K562 treated with DMSO at 1 percent for 12 hours (cell line): ENCODE results near the gene DRD4. TPM values are rescaled to one million over a fixed set of nuclear protein-coding genes. Genes with fewer than 3 reads are reported as not detected.

Experiments
- total RNA-seq: library from RNA; unstranded; fragments of 300-600 nt; gene quantifications from 2 replicates; pipeline ENCODE4 v1.2.3, GENCODE V29; 2022; ENCODE audit not compliant: insufficient read depth

The DRD4 gene
- 0.88 and 1.6 TPM in 2 replicates for total RNA-seq

DNA sequence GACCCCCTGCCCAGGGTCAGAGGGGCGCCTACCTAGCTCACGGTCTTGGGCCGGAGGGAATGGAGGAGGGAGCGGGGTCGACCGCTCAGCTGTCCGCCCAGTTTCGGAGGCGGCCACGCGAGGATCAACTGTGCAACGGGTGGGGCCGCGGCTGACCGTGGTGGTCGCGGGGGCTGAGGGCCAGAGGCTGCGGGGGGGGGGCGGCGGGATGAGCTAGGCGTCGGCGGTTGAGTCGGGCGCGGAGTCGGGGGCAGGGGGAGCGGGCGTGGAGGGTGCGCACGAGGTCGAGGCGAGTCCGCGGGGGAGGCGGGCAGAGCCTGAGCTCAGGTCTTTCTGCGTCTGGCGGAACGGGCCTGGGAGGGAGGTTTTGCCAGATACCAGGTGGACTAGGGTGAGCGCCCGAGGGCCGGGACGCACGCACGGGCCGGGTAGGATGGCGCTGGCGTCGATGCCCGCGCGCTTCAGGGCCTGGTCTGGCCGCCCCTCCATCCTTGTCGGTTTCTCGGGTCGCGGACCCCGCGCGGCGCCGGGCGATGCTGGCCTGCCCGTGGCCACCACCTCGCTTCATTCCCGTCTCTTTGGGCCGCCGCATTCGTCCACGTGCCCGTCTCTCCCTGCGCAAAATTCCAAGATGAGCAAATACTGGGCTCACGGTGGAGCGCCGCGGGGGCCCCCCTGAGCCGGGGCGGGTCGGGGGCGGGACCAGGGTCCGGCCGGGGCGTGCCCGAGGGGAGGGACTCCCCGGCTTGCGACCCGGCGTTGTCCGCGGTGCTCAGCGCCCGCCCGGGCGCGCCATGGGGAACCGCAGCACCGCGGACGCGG, at the start of gene DRD4:
Gene DRD4, plus strand, starts transcription at position 759 of the 822 bp plus-strand sequence. Its CDS starts 36 bp downstream, at position 795.

DNA sequence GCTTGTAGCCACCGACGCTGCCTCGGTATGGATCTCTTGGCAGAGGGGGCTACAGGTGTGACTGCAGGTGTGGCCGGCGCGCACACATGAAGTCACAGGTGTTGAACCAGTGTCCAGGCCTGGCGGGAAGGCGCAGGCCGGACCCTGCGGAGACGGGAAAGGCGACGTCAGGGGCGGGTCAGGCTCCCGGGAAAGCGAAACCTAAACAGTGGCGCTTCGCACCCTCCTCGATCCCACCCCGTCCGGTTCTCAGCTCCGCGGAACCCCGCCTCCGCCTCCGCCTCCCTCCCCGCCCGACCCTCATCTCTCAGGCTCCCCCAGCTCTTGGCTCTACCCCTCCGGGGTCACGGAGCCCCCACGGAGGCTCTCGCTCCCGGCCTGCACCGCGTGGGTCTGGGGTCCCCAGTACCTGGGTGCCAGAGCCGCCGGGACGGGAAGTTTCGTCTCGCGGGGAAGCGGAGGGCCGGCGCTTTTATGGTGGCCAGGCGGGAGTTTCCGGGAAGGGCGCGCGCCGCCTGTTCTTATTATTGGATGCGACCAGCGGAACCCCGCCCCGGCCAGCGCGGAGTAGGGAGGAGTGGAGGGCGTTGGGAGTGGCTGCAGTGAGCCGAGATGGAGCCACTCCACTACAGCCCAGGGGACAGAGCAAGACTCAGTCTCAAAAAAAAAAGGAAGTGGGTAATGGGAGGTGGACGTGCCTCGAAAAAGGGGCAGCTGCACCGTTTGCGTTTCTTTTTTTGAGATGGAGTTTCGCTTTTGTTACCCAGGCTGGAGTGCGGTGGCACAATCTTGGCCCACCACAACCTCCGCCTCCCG, 21.4 kb upstream of the DRD4 start, which contains the start of gene IRF7:
Gene IRF7, minus strand, starts transcription at position 447 of the 816 bp plus-strand sequence. CDS start 586 bp downstream, outside the sequence.

DNA sequence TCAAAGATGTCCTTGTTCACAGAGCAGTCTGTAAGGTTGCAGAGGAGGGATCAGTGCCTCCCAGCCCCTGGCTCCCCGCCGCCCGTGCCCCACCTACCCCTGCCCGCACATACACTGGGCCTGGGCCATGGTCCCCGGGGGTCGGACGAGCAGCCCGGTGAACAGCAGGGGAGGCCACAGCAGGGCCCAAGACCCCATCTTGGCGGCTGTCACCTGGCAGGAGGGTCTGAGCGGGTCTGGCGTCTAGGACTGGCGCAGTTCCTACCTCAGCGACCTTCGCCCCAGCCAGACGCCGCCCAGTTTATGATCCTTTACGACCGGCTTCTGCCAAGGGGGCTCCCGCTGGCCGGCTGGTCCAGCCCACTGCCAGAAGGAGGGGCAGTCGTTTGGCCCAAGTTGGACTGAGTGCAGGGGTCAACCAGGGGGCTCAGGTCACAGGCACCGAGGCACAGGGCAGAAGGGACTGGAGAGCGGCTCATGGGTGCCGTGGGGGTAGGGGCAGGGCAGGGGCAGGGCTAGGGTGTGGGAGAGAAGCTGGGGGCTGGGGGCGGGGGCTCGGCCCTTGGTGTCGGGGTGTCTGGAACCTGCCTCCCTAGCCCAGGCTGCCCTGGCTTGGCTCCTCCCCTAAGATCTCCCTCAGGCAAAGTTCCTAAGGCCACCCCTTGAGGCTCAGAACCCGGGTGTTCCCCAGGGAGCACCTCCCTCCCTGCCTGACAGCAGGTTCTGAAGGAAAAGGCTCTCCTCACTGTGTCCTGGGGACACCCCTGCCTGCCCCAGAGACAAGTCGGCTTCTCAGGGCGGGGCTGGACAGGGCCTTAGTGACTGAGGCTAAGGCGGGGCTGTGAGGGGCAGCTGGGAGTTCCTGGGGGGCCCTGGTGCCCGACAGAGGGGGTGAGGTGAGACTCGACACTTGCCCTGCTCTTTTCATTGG, 12.1 kb upstream of the DRD4 start, which contains the start of gene CDHR5:
Gene CDHR5, minus strand, starts transcription at position 251 of the 931 bp plus-strand sequence. Its CDS starts 53 bp downstream, at position 198.

DNA sequence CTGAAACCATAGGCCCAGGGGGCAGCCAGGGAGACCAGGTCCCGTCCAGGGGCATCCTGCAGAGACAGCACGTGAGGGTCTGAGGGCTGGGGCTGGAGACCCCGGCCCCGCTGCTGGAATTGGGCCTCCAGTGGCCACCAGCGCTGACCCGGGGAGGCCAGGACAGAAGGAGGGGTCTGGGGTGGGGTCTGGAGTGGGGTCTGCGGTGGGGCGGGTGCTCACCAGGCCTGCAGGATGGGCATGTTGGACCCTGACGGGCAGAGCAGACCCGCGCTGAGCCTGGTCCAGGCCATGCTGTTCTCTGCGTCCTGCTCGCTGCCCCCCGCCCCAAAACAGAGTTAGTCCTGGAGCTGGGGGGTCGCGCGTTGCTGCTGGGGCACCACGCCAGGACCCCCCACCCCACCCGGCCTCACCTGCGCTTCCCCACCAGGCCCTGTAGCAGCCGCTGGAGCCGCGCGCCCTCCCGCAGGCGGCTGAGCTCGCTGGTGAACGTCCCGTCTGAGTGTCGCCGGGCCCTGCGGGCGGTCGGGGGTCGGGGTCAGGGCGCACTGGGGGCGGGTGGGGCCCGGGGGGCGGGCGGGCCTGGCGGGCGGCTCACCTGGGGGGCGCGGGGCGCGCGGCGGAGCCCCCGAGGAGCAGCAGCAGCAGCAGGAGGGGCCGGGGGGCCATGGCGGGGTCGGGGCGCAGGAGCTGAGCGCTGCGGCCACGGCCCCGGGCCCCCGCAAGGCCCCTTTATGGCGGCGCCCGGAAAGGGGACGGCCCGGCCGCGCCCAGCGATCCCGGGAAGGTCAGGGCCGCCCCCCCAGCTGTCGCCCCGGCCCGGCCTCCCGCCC, 10.4 kb upstream of the DRD4 start, which contains the start of gene SCT:
Gene SCT, minus strand, starts transcription at position 707 of the 833 bp plus-strand sequence. Its CDS starts 38 bp downstream, at position 669.

Other genes starting within 250 kb of the DRD4 start
- 59.0 and 60.2 TPM in 2 replicates for gene PKP3, start 243.1 kb upstream of the DRD4 start, total RNA-seq
- 155 and 218 TPM in 2 replicates for gene SIGIRR, start 222.3 kb upstream of the DRD4 start, total RNA-seq
- gene ANO9, start 195.3 kb upstream of the DRD4 start, total RNA-seq, result 5.6 and 11.0 TPM in 2 replicates
- gene PTDSS2, start 187.0 kb upstream of the DRD4 start, total RNA-seq, result 48.3 and 52.0 TPM in 2 replicates
- 164 and 185 TPM in 2 replicates for gene RNH1, start 130.0 kb upstream of the DRD4 start, total RNA-seq
- 30.0 and 51.1 TPM in 2 replicates for gene HRAS, start 101.7 kb upstream of the DRD4 start, total RNA-seq
- gene LRRC56, start 99.7 kb upstream of the DRD4 start, total RNA-seq, result 1.9 and 3.7 TPM in 2 replicates
- 2.0 and 2.8 TPM in 2 replicates for gene LMNTD2, start 76.5 kb upstream of the DRD4 start, total RNA-seq
- 40.8 and 66.7 TPM in 2 replicates for gene RASSF7, start 76.3 kb upstream of the DRD4 start, total RNA-seq
- 9.8 and 21.1 TPM in 2 replicates for gene PHRF1, start 60.8 kb upstream of the DRD4 start, total RNA-seq
- gene IRF7, start 21.3 kb upstream of the DRD4 start, total RNA-seq, result 41.5 and 44.6 TPM in 2 replicates
- not detected in 2 replicates for gene CDHR5, start 12.3 kb upstream of the DRD4 start, total RNA-seq
- gene SCT, start 10.1 kb upstream of the DRD4 start, total RNA-seq, result not detected in 2 replicates
- gene DEAF1, start 58.0 kb downstream of the DRD4 start, total RNA-seq, result 51.5 and 67.2 TPM in 2 replicates
- 19.1 and 32.6 TPM in 2 replicates for gene TMEM80, start 58.5 kb downstream of the DRD4 start, total RNA-seq
- gene EPS8L2, start 69.0 kb downstream of the DRD4 start, total RNA-seq, result 5.2 and 7.1 TPM in 2 replicates
- 543 and 606 TPM in 2 replicates for gene TALDO1, start 110.2 kb downstream of the DRD4 start, total RNA-seq
- 27.5 and 66.9 TPM in 2 replicates for gene GATD1, start 140.2 kb downstream of the DRD4 start, total RNA-seq
- 0.69 TPM in 1 of 2 replicates, not detected in the other for gene CEND1, start 152.8 kb downstream of the DRD4 start, total RNA-seq
- 21.6 and 29.4 TPM in 2 replicates for gene SLC25A22, start 161.0 kb downstream of the DRD4 start, total RNA-seq
- 22.8 and 31.5 TPM in 2 replicates for gene PIDD1, start 168.0 kb downstream of the DRD4 start, total RNA-seq
- gene RPLP2, start 172.7 kb downstream of the DRD4 start, total RNA-seq, result 1,821 and 2,673 TPM in 2 replicates
- gene PNPLA2, start 181.6 kb downstream of the DRD4 start, total RNA-seq, result 139 and 145 TPM in 2 replicates
- 17.9 and 22.6 TPM in 2 replicates for gene CRACR2B, start 190.7 kb downstream of the DRD4 start, total RNA-seq
- gene CD151, start 195.7 kb downstream of the DRD4 start, total RNA-seq, result 123 and 132 TPM in 2 replicates
- 48.6 and 66.2 TPM in 2 replicates for gene POLR2L, start 205.3 kb downstream of the DRD4 start, total RNA-seq
- gene TSPAN4, start 205.6 kb downstream of the DRD4 start, total RNA-seq, result 12.7 and 17.3 TPM in 2 replicates